Fibroblast of skin of abdomen (primary cell): ENCODE data around the gene NDUFAF7.
A peak's percentile ranks its signal among the peaks of the same experiment; 100 is the strongest.
"Not testable (repeated sequence)": the region's sequence is repeated elsewhere in the genome, so short reads cannot be mapped to it uniquely, and the experiment has no call there.

ENCODE experiments used
- DNase-seq: peaks from one replicate; pipeline ENCODE4 v3.0.0-alpha.2; 2013

Gene NDUFAF7

GRCh38 chr2:37284381-37284780, 52.9 kb downstream of the NDUFAF7 start:
- peak; percentile 42 for DNase-seq

- DNase-seq: no peak
Measured at GRCh38 chr2:37287966-37288365, 56.5 kb downstream of the NDUFAF7 start.

GRCh38 chr2:37291680-37292079, 60.2 kb downstream of the NDUFAF7 start:
- no peak for DNase-seq

GRCh38 chr2:37294858-37295257, 63.4 kb downstream of the NDUFAF7 start:
- not testable (repeated sequence) for DNase-seq

- DNase-seq: no peak
Measured at GRCh38 chr2:37295469-37296073, 64.1 kb downstream of the NDUFAF7 start.

GRCh38 chr2:37297632-37298031, 66.2 kb downstream of the NDUFAF7 start:
- DNase-seq: no peak
